GM18520 (cell line): ENCODE data around the gene CCNK.

Experiments used
- ATAC-seq: cut with Tn5 transposase; IDR thresholded peaks from one replicate; pipeline ENCODE4 v1.9.1; 2021; ENCODE audit not compliant: unreplicated experiment

Gene CCNK

DNA sequence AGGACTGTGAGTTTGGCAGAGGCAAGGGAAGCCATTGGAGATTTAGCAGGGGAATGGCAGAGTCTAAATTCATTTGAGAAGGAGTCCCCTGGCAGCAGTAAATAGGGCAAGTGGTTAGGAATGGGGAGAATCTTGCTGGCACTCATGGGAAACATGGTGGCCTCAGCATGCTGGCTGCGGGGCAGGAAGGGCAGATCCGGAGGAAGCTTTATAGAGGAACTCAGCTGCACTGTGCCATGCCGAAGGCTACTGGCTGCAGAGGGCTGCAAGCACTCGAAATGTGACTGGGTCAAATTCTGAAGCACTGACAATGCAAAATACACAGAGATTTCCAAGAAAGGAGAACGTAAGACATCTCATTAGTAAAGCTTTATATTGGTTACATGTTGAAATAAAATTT, 23.9 kb downstream of the CCNK start:
- ATAC-seq, result no peak

- no peak for ATAC-seq
Observed at GRCh38 chr14:99506276-99506675, 25.1 kb downstream of the CCNK start.

GRCh38 chr14:99507860-99508640, 26.8 kb downstream of the CCNK start:
- no peak for ATAC-seq

DNA sequence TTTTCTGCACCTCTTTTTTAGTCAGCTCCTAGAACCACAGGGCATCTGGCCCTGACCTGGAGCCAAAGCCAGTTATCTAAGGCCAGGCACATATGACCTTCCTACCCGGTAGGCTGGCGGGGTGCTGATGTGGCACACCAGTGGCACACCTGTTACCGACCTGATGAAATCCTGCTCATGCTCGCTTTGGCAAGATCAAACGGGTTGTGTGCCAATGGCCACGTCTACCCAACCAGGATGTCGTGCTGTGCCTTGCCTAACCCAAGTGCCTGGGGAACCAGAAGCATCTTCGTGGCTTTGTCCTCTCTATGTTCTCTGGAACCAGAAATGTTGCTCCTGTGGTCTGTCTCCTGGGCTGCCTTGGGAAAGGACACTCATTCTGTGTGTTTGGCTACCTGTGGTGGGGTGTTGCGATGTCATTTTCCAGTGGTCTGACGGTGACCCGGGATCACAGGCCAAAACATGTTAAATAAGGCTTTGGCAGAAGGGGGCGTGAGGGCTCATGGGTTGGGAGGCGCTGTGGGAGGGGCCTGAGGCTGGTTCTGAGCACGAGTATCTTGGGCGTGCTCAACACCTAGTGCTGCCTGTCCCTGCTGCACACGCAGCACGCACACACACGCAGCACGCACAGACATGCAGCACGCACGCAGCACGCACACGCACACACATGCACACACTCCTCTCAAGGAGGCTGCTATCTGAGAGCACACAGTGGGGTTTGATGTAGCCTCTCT, 27.9 kb downstream of the CCNK start:
- no peak for ATAC-seq

- ATAC-seq, result no peak
Observed at GRCh38 chr14:99509871-99510555, 28.8 kb downstream of the CCNK start.

DNA sequence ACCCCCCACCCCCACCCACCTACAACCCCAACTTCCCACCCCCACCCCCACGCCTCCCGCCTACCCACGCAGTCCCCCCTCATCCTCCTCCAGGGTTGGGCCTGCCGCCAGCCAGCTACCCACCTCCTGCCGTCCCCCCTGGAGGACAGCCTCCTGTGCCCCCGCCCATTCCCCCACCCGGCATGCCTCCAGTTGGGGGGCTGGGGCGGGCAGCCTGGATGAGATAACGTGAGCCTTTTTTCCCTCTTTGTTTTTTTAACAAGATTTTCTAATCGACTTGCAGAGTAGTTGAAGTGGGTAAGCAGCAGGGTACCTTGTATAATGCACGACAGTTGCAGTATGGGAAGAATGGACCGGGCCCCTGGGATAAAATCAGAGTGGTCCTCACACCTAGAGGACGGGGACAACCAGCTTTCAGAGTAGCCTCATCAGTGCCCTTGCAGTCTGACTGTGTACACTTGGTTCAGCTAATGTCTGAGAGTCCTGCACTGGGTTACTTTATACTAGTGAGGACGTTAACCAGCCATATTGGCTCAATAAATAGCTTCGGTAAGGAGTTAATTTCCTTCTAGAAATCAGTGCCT, 29.4 kb downstream of the CCNK start:
- no peak for ATAC-seq

DNA sequence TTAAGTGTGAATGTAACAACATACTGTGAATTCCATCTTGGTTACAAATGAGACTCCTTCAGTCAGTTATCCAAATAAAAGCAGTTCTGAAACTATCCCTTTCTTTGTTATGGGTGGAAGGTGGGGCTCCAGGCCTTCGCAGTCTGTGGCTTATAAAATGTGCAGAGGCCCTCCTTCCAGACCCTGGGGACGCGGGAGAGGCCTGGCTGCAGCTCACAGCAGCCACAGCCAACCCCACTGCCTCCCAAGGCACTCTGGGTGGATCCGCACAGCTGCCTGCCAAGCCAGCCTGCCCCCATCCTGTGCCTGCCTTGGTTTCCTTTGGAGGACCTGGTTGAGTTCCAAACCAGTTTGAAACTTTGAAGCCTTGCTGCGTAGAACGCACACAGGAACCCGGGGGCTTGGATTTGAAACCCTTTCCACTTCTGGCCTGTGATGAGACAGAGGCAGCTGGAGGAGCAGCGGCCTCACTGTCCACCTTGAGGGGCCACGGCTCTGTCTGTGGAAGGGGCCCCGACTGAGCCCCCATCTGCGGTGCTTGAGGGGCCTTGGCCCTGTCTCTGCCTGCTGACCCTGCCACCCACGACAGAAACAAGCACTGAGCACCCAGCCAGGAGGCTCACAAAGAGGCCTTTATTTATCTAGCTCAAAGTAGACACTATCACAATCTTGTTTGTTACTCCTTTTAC, 30.4 kb downstream of the CCNK start:
- no peak for ATAC-seq

GRCh38 chr14:99512110-99512449, 30.9 kb downstream of the CCNK start:
- ATAC-seq, result no peak

DNA sequence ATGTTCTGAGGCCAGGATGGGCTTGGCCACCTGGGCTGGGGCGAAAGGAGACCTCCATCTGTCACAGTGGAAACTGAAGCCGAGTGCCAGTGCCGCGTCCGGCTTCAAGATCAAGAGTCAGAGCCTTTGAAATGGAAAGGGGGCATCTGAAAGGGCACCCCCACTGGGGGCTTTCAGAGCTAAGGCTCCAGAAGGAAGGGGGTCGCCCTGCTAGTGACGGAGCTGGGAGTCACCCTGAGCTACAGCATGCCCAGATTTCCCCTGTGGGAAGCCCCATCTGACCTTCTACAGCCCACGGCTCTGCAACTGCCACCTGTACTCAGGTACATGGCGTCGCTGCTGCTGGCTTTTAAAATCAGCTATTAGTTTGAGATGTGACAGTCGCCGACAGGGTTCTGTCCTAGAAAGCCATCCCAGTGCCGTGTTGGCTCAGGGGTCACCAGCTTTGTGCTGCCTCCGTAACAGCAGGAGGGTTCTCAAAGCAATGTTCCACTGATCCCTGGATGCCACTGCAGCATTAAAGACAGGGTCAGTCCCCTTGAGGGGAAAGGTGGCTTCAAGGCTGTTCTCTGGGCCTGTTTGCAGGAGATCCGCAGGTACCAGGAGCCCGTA, 31.5 kb downstream of the CCNK start:
- no peak for ATAC-seq

DNA sequence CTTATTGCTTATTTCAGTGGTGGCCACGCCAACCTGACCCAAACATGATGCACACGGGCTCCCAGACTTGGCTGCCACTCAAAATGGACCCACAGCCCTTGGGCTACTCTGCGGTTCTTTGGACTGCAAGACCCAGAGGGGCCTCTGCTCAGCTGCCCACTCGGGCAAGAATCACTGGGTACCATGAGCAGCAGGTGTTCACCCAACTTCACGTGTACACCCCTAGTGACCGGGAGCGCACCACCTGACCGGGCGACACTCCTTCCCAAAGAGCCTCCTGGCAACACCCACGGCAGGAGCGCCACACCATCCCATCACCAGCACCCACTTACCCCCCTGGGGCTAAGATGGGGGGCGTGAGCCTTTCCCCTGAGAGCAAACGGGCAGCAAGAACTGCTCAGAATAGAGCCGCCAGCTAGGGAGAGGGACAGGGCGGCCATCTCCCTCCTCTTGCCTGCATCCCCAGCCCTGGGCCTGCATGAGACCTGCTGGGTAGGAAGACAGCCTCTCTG, 32.0 kb downstream of the CCNK start:
- no peak for ATAC-seq

DNA sequence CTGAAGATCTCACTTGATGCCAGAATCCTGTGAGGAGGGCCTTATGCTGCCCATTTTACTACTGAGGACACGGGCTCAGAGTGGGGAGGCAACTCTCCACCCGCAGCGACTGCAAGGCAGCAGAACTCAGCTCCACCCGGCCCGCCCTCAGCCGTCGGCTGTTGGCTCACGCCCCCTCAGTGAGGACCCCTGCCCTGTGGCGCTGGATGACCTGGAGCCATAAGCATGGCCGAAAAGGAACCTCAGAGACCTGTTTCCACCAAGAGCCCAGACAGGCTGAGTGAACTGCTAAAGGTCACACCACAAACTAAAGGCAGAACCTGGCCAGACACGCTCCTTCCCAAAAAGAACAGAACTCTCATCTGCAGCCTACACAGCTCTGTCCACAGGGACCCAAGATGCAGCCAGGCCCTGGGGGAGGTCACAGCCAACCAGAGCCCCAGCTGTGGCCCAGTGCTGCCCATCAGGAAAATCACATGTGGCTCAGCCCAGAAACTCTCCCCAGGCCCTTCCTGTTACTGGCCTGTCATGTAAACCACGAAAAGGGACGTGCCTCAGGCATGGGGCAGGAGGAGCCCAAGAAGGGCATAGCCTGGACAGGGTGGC, 32.8 kb downstream of the CCNK start:
- ATAC-seq, result no peak

- no peak for ATAC-seq
Observed at GRCh38 chr14:99514552-99515300, 33.5 kb downstream of the CCNK start.

DNA sequence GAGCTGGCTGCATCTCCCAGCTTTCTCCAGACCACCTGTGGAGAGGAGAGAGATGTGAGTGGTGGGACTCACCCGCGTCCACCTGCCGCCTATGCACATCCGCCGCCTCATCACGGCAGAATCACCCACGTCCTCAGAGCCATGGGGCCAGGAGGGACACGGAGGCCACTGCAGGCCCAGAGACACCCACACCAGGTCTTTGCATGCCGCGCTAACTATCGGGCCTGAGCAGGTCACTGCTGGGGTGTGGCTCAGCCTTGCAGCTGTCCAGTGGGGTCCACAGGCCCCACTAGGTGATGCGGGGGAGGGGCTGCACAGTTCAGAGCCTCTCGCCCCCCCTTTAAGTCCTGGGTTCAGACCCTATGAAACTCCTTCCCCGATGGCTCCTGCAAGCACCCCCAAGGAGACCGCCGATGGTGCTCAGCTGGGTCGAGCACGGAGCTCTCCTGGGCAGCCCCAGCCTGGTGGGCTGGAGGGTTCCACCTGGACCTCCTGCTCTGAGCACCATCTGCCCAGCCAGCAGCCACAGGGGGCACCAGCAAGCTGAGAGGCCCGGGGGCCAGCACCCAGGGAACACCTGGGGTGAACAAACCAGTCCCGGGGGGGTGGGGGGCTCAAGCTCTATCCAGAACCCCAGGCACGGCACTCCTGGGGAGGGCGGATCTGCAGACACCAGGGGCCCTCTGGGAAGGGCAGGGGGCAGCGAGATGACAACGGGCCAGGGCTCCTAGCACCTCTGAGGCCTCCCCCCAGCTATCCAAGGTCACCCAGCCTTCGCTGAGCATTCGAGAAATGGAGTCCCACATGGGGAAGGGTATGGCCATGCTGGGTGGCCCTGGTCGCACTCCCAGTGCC, 34.3 kb downstream of the CCNK start:
- no peak for ATAC-seq

- ATAC-seq, result no peak
Observed at GRCh38 chr14:99516156-99516870, 35.1 kb downstream of the CCNK start.

GRCh38 chr14:99516871-99517642, 35.8 kb downstream of the CCNK start:
- ATAC-seq, result no peak

- no peak for ATAC-seq
Observed at GRCh38 chr14:99517643-99518381, 36.6 kb downstream of the CCNK start.
